ENCODE data around the gene MEF2D. TPM values are rescaled to one million over a fixed set of nuclear protein-coding genes. Genes with fewer than 3 reads are reported as not detected.

The MEF2D gene
- total RNA-seq, 1 experiment from 2014 or later = 18.3 TPM

DNA sequence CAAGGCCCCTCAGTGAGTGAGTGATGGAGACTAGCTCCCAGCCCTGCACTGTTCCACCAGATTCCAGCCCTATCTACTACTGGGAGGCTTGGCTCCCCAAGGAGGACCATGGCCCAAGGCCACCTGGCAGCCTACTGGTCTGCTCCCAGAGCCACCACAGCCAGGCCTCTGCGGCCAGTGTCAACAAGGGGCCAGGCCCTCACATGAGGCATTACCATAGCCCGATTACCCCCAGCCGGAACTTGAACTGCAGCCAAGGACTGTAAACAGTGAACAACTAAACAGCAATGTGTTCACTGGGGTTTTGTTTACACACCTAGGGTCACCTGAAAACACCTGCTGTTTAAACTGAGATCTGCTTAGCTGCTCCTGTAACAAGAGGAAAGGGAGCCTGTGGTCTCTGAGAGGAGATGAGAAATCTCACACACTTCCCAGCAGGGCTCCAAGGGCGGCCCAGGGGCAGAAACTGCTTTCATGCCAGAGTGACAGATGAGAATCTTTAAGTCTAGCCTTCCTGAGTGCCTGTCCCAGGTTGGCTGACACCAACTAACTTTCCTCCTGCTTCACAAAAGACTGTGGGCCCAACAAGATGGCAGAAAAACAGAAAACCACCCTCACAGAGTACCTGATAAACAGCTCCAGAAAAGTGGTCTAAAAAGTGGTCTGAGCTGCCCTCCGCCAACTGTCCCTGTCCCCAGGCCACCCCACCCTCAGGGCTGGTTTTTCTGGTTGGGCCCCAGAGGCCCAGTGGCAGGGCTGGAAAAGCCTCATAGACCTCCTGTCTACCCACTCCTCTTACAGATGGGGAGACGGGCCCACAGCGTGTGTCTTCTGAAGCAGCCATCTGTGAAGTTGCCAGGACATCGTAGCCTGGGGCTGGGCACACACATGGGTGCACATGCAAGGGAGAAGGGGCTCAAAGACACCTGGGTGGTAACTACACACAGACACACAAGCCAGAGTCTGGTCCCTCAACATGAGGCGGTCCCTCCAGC lies 28.8 kb downstream of the MEF2D start:
- Histone ChIP-seq H3K9me3 (ENCODE audit: low read depth, low read length, poor library complexity, severe bottlenecking) (no peaks in the 10 kb centered on the region), H3K27ac (ENCODE audit: low read depth, low read length, poor library complexity, severe bottlenecking) (no peak overlapping the region), H3K4me3 (ENCODE audit: low read depth, low read length, poor library complexity, severe bottlenecking) (no peak overlapping the region), H3K27me3 (replicated peaks; ENCODE audit: insufficient read depth, low read depth, low read length, poor library complexity) (no peaks in the 10 kb centered on the region), H3K36me3 (ENCODE audit: insufficient read depth, low read length, poor library complexity, severe bottlenecking) (peaks cover 24% of the 10 kb centered on the region), H3K4me1 (ENCODE audit: insufficient read depth, low read length, poor library complexity, severe bottlenecking) (no peaks in the 10 kb centered on the region)
- CTCF ChIA-PET = interaction anchor here (1.1 to 1.3 kb wide), 2 partner anchors 9 to 86 kb away, joined by 4 to 8 read pairs; no protein-coding TSS in a partner anchor
- intact Hi-C loops (cut with micrococcal nuclease; ENCODE audit: unreplicated experiment) = no loop called here
- no TSS peak for BruUV-seq (replicated peaks)
- POLR2A ChIA-PET (ENCODE audit: low non-redundant PET) = no interaction called here
- TF ChIP-seq EZH2 (IDR thresholded peaks at IDR 0.05; ENCODE audit: borderline replicate concordance, low read depth, low read length, poor library complexity, severe bottlenecking) = no peak
- TF ChIP-seq, protein P1, sequence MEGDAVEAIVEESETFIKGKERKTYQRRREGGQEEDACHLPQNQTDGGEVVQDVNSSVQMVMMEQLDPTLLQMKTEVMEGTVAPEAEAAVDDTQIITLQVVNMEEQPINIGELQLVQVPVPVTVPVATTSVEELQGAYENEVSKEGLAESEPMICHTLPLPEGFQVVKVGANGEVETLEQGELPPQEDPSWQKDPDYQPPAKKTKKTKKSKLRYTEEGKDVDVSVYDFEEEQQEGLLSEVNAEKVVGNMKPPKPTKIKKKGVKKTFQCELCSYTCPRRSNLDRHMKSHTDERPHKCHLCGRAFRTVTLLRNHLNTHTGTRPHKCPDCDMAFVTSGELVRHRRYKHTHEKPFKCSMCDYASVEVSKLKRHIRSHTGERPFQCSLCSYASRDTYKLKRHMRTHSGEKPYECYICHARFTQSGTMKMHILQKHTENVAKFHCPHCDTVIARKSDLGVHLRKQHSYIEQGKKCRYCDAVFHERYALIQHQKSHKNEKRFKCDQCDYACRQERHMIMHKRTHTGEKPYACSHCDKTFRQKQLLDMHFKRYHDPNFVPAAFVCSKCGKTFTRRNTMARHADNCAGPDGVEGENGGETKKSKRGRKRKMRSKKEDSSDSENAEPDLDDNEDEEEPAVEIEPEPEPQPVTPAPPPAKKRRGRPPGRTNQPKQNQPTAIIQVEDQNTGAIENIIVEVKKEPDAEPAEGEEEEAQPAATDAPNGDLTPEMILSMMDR (conservative IDR thresholded peaks at IDR 0.05; ENCODE audit: low read depth, low read length) = no peak
- no peak for DNase-seq (ENCODE audit: low spot score)

DNA sequence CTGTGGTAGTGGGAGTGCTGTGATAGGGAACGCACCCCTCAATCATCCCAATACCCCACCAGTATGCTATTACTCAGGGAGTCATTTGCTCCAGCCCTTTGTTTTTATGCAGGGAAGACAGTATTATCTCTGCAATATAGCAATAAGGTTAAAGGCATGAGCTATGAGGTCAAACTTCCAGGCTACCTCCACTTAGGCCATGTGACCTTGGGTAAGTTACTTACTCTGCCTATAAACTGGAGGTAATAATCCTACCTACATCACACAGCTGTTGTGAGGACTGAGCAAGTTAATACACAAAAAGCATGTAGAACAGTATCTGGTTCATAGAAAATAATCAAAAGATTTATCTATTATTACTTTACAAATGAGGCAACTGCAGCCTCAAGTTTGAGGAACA lies 30.1 kb downstream of the MEF2D start:
- no TSS peak for BruUV-seq (replicated peaks)

DNA sequence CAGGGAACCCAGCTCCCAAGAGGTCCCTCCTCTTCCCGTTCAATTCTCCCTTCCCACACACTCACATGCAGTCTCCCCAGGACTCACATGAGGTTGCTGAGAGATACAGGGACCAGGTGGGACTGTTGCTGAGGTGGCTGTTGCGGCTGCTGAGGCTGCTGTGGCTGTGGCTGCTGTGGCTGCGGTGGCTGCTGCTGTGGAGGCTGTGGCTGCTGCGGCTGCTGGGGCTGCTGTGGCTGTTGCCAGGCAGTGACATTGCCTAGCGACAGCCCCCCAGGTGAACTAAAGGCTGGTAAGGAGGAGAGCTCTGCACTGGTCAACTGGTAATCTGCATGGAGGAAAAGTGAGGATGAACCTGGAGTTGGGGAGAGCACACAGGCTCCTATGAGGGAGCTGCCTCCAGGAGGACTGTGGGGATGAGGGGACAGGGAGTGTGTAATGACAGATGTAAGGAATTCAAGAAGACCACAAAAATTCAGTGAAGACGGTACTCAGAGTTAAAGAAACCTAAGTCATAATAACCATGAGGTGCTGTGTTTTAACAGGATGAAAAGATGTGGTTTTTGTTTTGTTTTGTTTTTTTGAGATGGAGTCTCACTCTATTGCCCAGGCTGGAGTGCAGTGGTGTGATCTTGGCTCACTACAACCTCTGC lies 31.8 kb downstream of the MEF2D start:
- H3K9me3 ChIP-seq (ENCODE audit: low read depth, low read length, poor library complexity, severe bottlenecking) = no peaks in the 10 kb centered on the region
- no peaks in the 10 kb centered on the region for H3K27me3 ChIP-seq (replicated peaks; ENCODE audit: insufficient read depth, low read depth, low read length, poor library complexity)
- no peak overlapping the region for H3K27ac ChIP-seq (ENCODE audit: low read depth, low read length, poor library complexity, severe bottlenecking)
- intact Hi-C loops (cut with micrococcal nuclease; ENCODE audit: unreplicated experiment) = no loop called here
- POLR2A ChIA-PET (ENCODE audit: low non-redundant PET) = no interaction called here
- TF ChIP-seq EZH2 (IDR thresholded peaks at IDR 0.05; ENCODE audit: borderline replicate concordance, low read depth, low read length, poor library complexity, severe bottlenecking) = no peak
- TF ChIP-seq, protein P1 (conservative IDR thresholded peaks at IDR 0.05; ENCODE audit: low read depth, low read length) = no peak
- CTCF ChIA-PET = no interaction called here
- DNase-seq (ENCODE audit: low spot score) = no peak
- BruUV-seq (replicated peaks) = no TSS peak
- H3K4me3 ChIP-seq (ENCODE audit: low read depth, low read length, poor library complexity, severe bottlenecking) = no peak overlapping the region
- H3K4me1 ChIP-seq (ENCODE audit: insufficient read depth, low read length, poor library complexity, severe bottlenecking) = no peaks in the 10 kb centered on the region
- H3K36me3 ChIP-seq (ENCODE audit: insufficient read depth, low read length, poor library complexity, severe bottlenecking) = peaks cover 17% of the 10 kb centered on the region

More for the DNA sequence above, 30.1 kb downstream of the MEF2D start:
- POLR2A ChIA-PET (ENCODE audit: low non-redundant PET) = no interaction called here
- H3K36me3 ChIP-seq (ENCODE audit: insufficient read depth, low read length, poor library complexity, severe bottlenecking) = peaks cover 20% of the 10 kb centered on the region
- no peak for DNase-seq (ENCODE audit: low spot score)
- no peaks in the 10 kb centered on the region for H3K9me3 ChIP-seq (ENCODE audit: low read depth, low read length, poor library complexity, severe bottlenecking)
- TF ChIP-seq, protein P1 (conservative IDR thresholded peaks at IDR 0.05; ENCODE audit: low read depth, low read length) = no peak
- TF ChIP-seq EZH2 (IDR thresholded peaks at IDR 0.05; ENCODE audit: borderline replicate concordance, low read depth, low read length, poor library complexity, severe bottlenecking) = no peak
- intact Hi-C loops (cut with micrococcal nuclease; ENCODE audit: unreplicated experiment) = no loop called here
- CTCF ChIA-PET = no interaction called here
- no peak overlapping the region for H3K4me3 ChIP-seq (ENCODE audit: low read depth, low read length, poor library complexity, severe bottlenecking)
- no peaks in the 10 kb centered on the region for H3K4me1 ChIP-seq (ENCODE audit: insufficient read depth, low read length, poor library complexity, severe bottlenecking)
- H3K27ac ChIP-seq (ENCODE audit: low read depth, low read length, poor library complexity, severe bottlenecking) = no peak overlapping the region
- H3K27me3 ChIP-seq (replicated peaks; ENCODE audit: insufficient read depth, low read depth, low read length, poor library complexity) = no peaks in the 10 kb centered on the region

All from A673 (cell line).